Measurements from ENCODE around the gene ZNF217.
"Not testable (repeated sequence)": the region's sequence is repeated elsewhere in the genome, so short reads cannot be mapped to it uniquely, and the experiment has no call there.

ZNF217 gene

GRCh38 chr20:53593466-53594007 lies at the start of gene ZNF217:
Gene ZNF217, minus strand, starts transcription at chr20:53593839. Its CDS starts 11,013 bp downstream, at chr20:53582826.
- DNase-seq: peak; percentile 80

- no peak for DNase-seq
Measured at GRCh38 chr20:53643031-53643832, 49.6 kb upstream of the ZNF217 start.

- DNase-seq: no peak
Measured at GRCh38 chr20:53642196-53643030, 48.8 kb upstream of the ZNF217 start.

- DNase-seq: no peak
Measured at GRCh38 chr20:53639647-53640440, 46.2 kb upstream of the ZNF217 start.

- no peak for DNase-seq
Measured at GRCh38 chr20:53639128-53639527, 45.5 kb upstream of the ZNF217 start.

- DNase-seq: not testable (repeated sequence)
Measured at GRCh38 chr20:53637310-53637709, 43.7 kb upstream of the ZNF217 start.

GRCh38 chr20:53636540-53637097 lies 43.0 kb upstream of the ZNF217 start:
- DNase-seq: no peak

- DNase-seq: no peak
Measured at GRCh38 chr20:53635221-53635620, 41.6 kb upstream of the ZNF217 start.

GRCh38 chr20:53631909-53632662 lies 38.4 kb upstream of the ZNF217 start:
- no peak for DNase-seq

- no peak for DNase-seq
Measured at GRCh38 chr20:53629436-53629835, 35.8 kb upstream of the ZNF217 start.

- DNase-seq: not testable (repeated sequence)
Measured at GRCh38 chr20:53628758-53629157, 35.1 kb upstream of the ZNF217 start.

- DNase-seq: no peak
Measured at GRCh38 chr20:53628076-53628475, 34.4 kb upstream of the ZNF217 start.

- DNase-seq: not testable (repeated sequence)
Measured at GRCh38 chr20:53627001-53627400, 33.4 kb upstream of the ZNF217 start.

- DNase-seq: no peak
Measured at GRCh38 chr20:53626584-53626983, 32.9 kb upstream of the ZNF217 start.

- DNase-seq: no peak
Measured at GRCh38 chr20:53625311-53626129, 31.9 kb upstream of the ZNF217 start.

GRCh38 chr20:53624927-53625250 lies 31.2 kb upstream of the ZNF217 start:
- not testable (repeated sequence) for DNase-seq

GRCh38 chr20:53623454-53624211 lies 30.0 kb upstream of the ZNF217 start:
- DNase-seq: peak; percentile 86

GRCh38 chr20:53623134-53623453 lies 29.5 kb upstream of the ZNF217 start:
- DNase-seq: no peak

GRCh38 chr20:53622247-53623133 lies 28.9 kb upstream of the ZNF217 start:
- peak; percentile 47 for DNase-seq

Measured in eye (tissue), 1 donor.